AML-193 (cell line): ENCODE measurements around the gene DCK.
"Not testable (repeated sequence)": the region's sequence is repeated elsewhere in the genome, so short reads cannot be mapped to it uniquely, and the experiment has no call there.

Experiments
- DNase-seq, 2 experiments: peaks; one replicate each; lab custom pipeline; 2025; lab: John Stamatoyannopoulos, UW

The DCK gene

DNA sequence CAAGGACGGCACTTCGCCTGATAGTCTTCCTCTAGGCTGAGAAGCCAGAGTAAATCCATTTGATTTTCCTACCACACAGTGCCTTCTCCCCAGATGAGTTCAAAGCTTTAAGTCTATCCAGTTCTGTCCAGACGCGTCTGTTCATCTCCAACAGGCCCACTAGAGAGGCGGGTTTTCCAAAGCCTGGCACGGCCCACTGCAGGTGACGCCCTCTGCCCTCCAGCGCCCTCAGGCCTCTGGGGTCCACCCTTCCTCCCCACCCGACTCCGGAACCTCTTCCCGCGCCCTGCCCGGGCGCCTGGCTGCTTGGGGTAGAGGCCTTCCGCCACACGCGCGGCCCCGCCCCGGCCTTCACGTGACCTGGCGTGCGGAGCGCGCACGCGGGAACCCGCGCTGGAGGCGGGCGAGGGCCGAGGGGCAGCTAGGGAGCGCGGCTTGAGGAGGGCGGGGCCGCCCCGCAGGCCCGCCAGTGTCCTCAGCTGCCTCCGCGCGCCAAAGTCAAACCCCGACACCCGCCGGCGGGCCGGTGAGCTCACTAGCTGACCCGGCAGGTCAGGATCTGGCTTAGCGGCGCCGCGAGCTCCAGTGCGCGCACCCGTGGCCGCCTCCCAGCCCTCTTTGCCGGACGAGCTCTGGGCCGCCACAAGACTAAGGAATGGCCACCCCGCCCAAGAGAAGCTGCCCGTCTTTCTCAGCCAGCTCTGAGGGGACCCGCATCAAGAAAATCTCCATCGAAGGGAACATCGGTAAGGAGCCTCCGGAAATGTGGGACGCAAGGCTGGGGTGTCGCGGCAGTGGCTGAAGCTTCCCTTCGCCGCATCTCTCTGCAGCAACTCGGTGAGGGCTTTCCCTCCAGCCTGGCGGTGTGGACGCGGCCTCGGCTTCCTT lies at the start of gene DCK:
Gene DCK, plus strand, starts transcription at position 469 of the 888 bp plus-strand sequence. Its CDS starts 187 bp downstream, at position 656.
- peak; percentile 81 to 85 for DNase-seq

DNA sequence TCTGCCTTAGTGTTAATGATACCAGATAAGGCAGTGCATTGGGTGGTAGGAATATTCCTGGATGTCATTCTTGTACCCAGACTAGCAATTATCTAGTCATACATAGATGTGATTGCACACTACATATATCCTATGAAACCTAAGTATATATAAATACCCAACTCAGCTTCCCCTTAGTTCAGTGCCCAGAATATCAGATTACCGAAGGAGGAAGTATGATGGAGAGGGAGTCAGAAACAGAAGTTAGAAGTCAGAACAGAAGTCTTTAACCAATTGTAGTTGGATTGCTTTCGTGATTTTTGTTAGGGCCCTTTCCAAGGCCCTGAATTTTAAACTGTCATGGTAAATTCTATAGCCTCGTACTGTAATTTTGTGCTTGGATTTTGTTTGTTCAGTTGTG lies 48.4 kb upstream of the DCK start:
- peak; percentile 64 to 84 for DNase-seq

DNA sequence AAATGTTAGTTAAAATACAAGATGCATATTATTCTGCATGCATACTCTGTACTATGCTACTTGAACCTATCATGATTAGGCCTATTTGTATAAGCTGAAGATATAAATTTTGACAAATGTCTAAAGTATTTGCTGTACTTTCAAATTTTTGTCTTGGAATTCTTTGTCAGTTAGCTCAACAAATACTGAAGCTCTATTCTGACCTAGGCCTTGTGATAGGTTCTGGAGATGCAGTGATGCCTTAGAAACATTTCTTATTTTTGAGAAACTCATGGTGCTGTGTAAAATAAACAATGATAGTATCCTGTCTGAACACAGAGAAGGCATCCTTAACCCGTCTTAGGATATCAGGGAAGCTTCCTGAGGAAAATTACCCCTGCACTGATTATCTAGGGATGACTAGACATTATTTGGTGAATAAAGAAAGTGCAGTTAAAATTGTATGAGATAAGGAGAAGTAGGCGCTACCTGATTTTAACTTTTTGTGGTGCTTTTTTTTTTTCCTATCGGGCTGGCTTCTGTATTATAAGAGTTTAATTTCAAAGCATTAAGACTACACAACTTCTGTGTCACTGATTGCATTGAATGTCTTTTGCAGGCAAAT lies 47.9 kb upstream of the DCK start:
- no peak for DNase-seq

DNA sequence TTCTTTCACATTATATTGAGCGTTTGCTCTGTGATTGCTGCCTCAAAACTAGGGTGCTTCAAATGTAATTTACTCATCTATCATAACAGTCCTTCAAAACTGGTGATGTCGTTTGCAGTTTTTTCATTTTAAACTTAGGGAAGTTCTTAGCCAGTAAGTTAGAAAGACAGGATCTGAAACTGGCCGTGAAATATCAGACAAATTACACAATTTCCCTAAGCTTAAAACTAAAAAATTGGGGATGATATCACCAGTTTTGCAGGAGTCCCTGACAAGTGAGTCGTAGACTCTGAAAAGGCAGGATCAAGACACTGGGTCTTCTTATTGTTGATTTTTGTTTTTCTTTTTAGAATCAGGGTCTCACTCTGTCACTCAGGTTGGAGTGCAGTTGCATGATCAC lies 46.5 kb upstream of the DCK start:
- peak; percentile 42 to 56 for DNase-seq

DNA sequence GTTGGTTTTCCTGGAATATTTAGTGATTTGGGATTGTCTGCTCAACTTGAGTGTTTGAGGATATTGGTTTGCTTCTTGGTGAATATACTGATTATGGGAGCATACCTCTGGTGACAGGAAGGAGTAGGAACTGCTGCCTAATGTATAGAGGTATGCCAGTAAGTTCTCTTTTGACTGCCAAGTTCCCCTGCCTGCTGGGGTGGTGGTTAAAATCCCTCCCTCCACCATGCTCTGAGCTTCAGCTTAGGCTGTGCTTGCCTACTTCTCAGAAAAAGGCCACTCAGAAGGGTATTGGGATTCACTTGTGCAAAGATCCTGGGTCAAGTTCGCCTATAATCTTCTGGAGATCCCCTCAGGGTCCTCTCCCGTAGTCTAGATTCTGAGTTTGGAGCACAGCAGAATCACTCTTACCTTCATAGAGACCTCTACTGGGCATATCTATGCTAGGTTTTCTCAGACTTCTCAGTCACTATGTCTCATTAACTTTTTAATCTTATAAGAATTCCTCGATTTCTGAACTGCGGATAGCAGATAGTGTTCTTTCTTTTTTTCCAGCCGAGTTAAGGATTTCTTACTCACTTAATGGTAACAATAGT lies 44.7 kb upstream of the DCK start:
- DNase-seq: no peak

DNA sequence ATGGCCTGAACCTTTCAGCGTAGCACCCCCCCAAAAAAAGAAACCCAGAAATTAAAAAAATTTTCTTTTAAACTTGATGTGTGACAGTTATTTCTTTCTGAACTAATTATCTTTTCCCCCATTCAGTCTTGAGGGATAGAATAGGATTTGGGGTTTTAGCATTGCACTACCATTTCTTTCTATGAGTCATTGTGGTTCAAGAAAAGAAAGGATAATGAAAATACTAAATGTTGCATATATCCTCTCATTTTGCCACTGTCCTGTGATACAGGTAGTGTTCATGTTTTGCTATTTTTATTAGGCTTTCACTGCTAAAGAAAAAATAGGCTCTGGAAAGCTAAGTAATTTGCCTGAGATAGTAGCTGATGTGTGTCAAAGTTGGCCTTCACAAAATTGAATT lies 39.4 kb upstream of the DCK start:
- peak in 1 of 2 experiments; percentile 2 for DNase-seq

DNA sequence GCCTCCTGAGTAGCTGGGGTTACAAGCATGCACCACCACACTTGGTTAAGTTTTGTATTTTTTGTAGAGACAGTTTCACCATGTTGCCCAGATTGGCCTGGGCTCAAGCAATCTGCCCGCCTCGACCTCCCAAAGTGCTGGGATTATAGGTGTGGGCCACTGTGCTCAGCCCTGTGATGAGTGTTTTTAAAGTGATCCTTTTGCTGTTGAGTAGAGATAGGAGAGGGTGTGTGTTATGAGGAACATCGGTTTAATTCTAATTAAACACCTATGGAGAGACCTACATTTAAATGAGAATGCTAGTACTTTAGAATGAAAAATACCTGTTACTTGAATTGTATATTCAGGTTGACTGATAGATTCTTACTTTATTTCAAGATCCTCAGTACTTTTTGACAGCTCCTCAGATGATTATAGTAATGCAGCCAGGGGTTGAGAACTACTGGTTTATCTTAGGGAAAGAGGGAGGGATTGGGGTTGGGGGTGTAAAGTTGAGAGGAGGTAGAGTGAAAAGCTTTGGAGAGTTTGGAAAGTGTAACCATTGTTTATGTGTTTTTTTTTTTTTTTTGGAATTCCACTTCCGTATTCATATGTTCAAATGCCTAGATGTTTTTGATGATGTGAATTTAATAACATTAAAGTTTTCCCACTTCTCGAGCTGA lies 36.8 kb upstream of the DCK start:
- no peak for DNase-seq

DNA sequence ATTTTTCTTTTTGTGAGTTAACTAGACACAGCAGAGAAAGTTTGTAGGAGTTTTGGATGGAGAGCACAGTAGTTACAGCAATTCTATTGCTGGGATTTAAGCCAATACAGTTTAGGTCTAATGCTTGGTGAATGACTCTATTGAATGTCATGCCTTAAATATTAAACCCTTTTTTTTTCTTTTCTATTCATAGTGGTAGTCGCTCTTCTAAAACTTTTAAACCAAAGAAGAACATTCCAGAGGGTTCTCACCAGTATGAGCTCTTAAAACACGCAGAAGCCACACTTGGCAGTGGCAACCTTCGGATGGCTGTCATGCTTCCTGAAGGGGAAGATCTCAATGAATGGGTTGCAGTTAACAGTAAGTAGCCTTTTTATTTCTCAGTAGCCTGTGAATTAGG lies 34.8 kb upstream of the DCK start:
- no peak for DNase-seq

DNA sequence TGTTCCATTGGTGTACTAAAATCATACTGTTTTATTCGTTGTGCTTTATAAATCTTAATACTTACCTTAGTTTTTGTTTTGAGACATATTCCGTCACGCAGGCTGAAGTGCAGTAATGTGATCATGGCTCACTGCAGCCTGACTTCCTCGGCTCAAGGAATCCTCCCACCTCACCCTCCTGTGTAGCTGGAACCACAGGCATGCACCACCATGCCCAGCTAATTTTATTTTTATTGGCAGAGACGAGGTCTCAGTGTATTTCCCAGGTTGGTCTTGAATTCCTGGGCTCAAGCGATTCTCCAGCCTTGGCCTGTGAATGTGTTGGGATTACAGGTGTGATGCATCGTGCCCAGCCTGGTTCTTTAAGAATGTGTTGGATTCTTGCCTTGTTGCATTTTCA lies 24.4 kb upstream of the DCK start:
- DNase-seq: no peak

DNA sequence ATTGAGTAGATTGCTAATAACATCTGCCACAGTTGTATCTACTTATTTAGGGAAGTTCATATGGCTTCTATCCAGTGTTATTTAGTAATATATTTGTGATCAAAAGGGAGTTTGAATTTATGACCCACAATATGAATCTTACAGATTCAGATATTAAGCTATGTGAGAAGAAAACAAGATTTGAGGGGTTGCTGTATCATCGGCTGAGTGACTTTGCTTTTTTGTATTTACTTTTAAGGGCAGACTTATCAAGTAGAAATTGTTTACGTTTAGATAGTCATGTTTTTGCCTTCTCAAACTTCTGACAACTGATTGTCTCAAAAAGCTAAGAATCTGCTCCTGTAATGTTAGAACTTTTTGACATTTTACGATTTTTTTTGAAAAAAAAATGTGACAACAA lies 17.2 kb upstream of the DCK start:
- no peak for DNase-seq

DNA sequence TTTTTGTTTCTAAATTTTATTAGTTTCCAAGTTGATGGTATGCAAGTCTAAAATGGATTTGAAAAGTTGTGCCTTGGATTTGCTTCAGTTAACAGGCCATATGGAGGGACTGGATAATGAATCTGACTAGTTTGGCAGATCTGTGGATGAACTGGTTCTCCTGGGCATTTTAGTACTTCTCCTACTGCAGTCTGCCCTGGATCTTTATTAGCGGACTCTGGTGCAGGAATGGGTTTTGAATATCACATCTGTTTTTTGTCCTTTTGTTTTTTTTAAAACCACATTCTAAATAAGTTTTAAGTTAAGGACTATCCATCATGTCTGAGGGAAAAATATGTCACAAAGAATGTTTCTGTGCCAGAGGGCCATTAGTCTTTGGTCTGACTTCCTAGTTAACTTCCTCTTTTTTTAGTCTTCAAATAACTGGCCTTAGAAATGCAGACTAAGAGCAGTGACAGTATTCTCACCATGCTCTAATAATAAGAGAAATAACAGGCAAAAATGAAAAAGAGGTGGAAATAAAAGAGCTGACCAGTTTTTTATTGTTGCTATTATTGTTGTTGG lies 13.9 kb upstream of the DCK start:
- DNase-seq: peak; percentile 59 to 65

DNA sequence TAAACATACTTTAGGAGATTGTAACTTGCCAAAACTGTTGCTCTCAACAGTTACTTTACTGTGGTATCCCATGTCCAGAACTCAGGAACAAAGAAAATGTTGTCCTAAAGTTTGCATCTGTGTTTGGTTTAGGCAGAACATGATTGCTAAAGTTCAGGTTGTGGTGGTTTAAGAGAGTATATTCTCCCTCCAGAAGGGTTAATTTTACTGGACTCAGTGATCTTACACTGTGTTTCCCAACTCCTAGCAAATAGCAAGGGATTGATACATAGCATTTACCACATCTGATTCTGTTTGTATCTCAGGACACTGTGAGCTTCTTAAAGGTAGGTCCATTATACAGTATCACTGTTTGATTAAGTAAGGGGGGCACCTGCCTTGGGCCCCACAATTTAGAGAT lies 13.3 kb upstream of the DCK start:
- DNase-seq: no peak

DNA sequence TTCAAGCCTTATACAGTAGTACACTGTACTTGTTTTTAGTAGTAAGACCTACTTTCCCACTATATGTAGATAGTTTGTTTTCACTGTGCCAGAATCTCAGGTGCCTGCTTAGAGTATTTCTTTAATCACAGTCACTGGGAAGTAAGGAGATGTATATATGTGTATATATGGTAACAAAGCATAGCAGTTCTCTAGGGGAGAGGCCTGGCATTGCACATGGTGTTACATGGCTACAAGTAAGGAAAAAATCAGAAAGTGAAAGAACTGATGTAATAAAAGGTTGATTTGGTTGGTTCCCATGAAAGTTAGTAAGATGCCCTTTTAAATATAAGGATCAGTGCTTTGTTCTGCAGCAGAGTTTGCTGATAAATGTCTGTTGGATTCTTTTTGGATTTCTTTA lies 9.3 kb upstream of the DCK start:
- no peak for DNase-seq

DNA sequence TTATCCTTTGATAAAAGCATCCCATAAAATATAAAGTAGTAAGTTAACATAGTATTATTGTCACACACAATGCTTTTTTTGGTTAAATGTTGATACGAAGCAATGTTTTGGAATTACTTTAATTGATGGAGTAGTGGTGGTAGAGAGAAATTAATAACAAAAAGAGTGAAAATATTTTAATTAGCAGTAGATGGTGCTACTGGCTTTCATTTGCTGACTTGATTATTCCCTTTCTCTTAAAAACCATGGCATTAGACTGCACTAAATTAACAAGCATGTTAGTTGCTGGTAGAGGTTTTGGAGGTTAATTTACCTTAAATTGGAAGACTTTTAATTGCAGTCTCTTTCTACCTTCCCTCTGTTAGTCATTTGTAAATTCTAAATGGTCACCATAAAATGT lies 8.9 kb upstream of the DCK start:
- DNase-seq: peak in 1 of 2 experiments; percentile 1

DNA sequence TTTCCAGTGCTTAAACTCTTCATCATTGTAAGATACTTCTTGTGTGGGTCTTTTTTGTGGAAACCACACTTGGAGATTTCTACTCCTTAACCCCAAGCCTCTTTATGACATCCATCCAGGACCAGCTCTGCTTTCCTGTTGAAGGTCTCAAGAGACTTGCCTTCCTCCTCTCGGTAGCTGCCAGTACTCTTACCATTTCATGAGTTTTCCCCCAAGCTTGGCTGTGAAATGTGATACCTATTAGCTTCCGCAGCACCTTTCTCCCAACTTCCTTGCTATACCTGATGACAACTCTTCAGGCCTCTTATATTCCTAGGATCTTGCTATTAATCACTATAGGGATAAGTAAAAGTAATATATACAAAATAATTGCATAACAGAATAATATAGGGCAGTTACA lies 1.9 kb upstream of the DCK start:
- no peak for DNase-seq

DNA sequence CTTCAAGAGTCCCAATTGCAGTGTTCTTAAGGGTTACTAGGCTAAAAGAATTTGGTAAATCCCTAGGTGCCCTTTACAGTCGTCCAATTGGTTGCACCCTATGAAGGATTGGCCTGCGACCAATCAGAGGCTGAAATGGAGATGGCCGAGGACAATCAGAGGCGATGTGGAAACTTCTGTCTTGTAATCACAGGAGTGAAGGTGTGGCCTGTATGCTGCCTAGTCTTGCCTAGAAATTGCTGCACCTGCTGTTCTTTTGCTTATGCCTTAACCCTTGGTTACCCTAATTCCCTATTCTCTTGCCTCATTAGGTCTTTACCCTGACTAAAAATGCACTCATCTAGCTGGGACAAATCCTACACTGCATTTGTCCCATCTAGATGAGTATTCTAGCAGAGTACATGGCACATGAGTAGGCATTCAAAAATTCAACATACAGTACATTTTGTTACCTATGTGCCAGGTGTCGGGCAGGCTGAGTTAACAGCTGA lies 1.0 kb upstream of the DCK start:
- DNase-seq: no peak

DNA sequence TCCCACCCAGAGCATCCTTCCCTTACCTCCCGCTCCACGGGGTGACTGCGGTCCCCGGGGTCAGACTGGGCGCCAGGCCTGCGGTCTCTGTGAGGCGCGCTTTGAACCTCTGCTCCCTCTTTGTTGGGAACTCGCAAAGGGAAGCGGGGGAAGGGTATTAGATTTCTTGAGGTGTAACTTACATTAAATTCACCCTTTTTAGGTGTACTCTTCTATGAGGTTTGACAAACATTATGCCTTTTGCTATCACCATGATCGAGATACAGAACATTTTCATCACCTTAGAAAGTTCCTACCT lies 569 bp downstream of the DCK start:
- peak in 1 of 2 experiments; percentile 16 for DNase-seq

DNA sequence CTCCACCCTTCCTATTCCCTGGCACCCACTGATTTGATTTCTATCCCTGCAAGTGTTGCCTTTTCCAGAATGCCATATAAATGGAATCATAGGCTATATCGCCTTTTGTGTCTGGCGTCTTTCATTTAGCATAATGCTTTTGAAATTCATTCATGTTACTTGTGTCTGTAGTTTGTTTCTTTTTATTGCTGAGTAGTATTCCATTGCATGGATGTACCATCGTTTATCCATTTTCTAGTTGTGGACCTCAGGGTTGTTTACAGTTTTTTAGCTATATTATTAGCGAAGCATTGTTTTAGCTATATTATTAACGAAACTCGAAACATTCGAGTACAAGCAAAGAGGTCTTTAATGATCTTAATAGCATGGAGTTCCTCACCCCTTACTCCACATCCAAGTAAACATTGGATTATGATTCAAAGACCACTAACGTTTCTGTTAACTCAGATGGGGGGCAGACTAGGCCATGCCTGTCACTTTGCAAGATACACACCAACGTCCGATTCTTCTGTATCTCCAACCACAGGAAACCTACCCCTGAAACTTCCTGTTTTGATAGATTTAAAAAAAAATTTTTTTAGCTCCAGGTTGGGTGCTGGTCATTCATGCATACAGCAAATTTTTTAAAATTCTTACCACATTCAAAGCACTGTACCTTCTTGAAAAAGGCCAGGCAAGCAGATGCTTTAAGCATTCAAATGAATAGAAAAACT lies 1.1 kb downstream of the DCK start:
- peak; percentile 66 to 73 for DNase-seq

DNA sequence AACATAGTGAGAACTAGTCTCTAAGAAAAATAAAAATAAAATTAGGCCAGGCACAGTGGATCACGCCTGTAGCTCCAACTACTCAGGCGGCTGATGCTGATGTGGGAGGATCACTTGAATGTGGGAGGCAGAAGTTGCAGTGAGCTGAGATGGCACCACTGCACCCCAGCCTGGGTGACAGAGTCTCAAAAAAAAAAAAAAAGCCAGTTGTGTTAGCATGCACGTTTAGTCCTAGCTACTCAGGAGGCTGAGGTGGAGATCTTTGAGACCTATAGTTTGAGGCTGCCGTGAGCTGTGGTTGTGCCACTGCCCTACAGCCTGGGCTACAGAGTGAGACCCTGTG lies 2.5 kb downstream of the DCK start:
- DNase-seq: peak in 1 of 2 experiments; percentile 8

DNA sequence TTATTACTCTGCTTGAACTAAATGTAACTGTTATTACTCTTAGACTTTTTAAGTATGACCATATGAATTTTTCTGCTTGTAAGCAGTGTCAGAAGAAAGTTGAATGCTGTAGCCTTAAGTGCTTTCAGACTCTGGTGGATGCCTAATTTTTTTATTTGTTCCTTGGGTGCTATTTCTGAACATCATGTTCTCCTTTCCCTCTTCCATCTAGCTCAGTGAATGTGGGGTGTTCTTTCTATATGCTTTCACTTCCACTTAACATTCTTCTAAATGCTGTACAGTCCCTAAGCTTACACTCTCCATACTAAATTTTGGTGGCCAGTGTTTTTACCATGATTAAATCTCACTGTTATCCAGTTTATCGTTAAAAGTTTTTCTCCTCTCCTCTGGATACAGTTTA lies 3.6 kb downstream of the DCK start:
- DNase-seq: no peak

DNA sequence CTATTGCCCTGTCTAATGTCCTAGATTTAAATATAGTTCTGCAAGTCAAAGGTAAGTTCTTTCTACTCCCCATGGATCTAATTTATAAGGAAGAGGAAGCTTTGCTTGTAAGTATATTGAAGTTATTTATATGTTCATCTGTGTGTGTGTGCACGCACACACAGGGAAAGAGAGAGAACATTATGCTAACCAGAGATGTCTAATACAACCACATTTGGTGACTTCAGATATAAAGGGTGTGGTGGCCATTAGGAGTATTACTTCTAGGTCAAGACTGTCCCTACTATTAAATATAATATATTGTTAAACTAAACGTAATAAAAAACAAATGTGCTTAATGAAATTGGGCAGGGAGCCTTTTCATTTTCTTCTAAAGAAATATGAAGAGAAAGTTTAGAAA lies 4.1 kb downstream of the DCK start:
- peak in 1 of 2 experiments; percentile 2 for DNase-seq

DNA sequence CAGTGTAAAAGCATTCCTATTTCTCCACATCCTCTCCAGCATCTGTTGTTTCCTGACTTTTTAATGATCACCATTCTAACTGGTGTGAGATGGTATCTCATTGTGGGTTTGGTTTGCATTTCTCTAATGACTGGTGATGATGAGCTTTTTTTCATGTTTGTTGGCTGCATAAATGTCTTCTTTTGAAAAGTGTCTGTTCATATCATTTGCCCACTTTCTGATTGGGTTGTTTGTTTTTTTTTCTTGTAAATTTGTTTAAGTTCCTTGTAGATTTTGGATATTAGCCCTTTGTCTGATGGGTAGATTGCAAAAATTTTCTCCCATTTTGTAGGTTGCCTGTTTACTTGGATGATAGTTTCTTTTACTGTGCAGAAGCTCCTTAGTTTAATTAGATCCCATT lies 6.2 kb downstream of the DCK start:
- not testable (repeated sequence) for DNase-seq
